ENCODE data around the gene SAP25.
"Not testable (repeated sequence)": the region's sequence is repeated elsewhere in the genome, so short reads cannot be mapped to it uniquely, and the experiment has no call there.

Gene SAP25

DNA sequence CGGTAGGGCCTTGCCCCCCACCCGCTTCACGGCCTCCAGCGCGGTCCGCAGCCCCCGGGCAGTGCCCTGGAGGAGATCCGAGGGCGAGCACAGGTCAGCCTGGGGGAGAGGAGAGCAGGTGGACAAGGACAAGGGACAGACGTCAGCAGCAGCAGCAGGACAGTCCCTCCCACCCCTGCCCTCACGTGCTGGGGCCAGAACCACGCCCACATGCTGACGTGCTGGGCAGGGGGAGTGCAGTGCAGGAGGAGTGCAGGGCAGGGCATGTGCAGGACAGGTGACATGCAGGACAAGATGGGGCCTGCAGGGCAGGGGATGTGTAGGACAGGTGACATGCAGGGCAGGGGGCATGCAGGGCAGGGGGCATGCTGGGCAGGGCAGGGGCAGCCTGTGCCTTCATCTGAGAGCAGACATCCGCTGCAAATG is 1.5 kb upstream of the SAP25 start:
- DNase-seq, result no peak

DNA sequence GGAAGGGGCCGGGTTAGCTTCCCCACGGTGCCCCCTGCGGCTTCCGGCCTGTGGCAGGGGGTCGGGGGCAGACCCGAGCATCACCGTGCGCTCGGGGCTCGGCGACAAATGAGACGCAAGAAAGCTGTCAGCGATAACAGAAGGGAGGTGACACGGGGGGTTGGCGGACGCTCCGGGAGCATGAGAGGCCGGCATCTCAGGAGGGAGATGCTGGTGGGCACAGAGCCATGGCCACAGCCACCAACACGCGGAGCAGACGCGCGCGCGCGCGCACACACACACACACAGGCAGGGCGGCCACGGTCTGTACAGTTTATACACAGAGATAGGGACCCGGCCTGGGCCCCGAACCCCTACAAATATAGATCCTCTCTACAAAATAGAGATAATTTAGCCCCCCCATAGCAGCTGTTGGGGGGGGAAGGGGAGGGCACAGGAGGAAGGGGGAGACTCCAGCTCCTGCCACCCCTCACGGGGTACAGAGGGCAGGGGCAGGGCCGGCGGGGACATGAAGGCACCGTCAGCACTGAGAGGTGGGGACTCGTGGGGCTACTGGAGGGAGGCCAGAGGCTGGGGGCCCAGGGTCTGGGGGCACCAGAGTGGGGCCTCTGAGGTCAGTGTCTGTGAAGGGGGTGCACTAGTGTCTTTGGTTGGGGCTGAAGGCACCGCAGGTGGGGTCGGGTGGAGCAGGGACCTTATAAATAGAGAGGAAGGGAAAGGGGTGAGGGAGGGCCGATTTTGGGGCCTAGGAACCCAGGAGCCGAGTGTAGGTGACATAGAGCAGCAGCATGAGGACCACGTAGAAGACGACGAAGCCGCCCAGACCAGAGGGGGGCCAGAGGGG is 884 bp upstream of the SAP25 start:
- no peak for DNase-seq

DNA sequence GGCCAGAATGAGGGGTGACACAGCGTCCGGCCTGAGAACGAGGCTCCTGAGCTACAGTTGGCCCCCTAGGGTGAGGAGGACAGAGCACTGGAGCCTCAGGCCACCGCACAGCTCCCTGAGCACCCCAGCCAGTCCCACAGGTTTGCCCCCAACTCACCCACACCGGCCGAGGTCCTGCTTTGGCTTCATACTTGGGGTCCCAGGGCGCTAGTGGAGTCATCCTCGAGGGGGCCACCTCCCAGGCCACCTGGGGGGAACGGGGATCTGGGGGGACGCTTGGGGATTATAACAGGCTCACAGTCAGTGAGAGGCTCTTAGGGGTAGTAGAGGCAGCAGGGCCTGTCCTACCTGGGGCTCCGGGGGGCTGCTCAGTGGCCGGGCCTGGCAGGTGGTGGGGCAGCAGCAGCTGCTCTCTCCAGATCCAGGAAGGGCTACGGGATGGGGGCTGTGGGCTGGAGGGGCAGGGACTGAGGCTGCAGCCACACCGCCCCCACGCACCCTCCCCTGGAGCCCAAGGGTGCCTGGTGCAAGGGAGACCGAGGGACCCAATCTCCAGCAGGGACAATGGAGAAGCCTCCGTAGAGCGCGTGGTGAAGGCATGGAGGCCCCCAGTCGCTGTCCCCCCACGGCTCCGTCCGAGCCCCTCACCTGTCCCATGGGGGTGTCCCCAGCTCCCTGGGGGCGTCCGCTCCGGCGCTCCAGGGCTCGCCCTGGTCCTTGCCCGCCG is 588 bp downstream of the SAP25 start:
- DNase-seq, result no peak

DNA sequence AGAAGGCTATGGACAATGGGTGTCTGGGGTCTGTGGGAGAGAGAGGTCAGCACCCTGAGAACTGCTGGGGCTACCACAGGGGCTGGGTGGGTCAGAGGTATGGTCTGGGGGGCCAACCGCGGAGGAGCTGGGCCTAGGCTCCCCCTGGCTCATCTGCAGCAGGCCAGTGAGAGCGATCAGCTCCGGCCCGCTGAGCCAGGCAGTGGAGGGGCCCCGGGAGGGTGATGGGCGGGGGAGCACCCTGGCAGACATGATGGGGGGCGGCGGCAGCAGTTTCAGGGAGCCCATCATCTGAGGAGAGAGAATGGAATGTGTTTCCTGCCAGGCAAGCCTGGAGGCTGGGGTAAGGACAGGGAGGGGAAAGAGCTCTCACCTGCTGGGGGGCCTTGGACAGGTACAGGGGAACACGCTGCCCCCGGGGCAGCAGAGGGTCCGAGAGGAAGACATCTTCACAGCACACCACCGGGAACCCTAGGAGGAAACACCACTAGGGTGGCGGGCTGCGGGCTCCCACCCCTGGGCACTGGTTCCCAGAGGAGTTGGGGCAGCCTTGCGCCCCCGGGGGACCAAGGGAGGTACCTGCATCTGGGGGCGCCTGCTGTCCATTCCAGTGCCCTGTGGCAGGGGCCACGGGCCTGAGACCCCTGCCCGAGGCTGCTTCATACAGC is 1.3 kb downstream of the SAP25 start:
- DNase-seq, result no peak

DNA sequence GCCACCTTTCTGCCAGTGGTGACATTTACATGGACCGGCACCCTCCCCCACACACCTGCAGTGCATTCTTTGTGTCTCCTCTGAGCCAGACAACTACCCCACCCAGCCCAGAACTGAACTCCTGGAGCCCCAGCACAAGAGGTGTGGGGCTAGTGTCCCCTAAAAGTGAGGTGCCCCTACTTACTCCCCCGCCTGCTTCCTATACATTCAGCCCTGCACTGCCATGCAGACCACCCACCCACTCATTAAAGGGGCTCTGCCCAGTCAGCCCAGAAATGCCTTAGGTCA is 1.9 kb downstream of the SAP25 start:
- DNase-seq, result no peak

DNA sequence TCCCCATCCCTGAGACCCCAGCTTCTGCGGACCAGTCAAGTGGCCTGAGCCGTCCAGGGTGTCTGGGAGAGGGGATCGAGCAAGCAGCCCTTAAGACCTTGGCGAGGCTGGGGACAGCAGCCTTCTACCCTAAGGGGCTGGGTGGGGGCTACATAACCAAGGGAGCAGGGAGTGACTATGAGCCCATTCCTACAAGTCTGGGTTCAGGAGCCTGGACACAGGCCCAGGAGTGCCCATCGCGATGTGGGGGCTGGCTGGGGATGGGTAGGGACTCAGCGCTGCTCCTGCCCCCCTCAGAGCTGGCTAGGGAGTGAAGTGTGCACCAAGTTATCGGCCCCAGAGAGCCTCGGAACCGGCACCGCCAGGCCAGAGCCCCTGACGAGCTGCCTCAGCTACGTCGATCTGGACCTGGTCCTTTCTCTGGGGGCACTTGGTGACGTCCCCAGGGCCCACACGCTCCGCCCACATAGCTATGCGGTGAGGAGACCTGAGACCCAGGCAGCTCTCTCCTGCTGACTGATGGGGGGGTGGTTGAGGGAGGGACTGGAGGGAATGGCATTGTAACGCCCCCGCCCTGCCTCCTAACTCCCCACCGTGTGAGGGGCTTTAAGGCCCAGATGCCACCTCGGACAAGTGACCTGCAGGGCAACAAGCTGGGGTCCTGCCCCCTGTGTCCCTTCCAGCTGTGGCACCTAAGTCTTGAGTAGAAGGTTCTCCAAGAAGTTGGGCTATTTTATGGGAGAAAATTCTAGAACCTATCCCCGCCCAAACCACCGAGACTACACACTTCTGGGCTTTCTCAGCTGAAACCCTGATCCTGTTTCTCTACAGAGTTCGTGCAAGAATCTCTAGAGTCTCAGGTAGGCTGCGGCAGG is 2.5 kb downstream of the SAP25 start:
- no peak for DNase-seq

DNA sequence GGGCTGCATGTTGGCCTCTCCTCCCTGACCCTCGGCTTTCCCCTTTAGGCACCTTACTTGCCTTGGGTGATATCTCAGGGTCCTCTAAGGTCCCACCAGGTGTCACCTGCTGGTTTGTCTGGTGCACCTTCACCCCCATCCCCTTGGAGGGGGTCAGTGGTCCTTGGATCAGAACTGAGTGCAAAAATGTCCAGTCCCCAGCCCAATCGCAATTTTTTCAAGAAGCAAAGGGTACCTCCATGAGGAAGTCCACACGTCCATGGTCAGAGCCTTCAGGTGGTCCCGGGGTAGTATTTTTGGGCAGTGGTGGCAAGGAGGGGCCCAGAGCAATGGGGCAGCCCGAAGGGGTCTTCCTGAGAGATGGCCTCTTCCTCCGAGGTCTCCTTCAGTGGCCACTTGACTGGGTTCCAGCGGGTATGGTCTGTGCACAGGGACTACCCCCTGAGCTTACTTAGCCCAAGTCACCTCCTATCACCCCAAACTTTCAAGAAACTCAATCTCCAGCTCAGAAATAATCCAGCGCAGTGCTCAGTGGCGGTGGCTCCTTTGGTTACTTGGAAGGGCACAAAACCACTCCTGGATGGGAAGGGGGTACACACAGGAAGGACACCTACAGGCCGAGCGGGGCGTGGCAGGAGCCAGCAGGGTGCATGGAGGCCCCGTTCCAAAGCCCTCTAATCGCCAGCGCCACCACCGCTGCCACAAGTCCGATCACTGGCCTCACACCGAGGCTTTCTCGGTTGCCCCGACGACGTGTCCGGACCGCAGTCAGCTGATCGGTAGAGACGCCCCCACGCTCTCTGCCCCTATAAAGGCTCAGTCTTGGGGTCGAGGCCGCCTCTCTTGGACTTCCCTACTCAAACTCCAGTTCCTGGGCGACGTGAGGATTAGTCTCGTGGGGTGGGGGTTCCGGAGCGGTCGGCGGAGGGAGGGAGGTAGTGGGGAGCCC is 4.5 kb downstream of the SAP25 start:
- peak; percentile 69 for DNase-seq

DNA sequence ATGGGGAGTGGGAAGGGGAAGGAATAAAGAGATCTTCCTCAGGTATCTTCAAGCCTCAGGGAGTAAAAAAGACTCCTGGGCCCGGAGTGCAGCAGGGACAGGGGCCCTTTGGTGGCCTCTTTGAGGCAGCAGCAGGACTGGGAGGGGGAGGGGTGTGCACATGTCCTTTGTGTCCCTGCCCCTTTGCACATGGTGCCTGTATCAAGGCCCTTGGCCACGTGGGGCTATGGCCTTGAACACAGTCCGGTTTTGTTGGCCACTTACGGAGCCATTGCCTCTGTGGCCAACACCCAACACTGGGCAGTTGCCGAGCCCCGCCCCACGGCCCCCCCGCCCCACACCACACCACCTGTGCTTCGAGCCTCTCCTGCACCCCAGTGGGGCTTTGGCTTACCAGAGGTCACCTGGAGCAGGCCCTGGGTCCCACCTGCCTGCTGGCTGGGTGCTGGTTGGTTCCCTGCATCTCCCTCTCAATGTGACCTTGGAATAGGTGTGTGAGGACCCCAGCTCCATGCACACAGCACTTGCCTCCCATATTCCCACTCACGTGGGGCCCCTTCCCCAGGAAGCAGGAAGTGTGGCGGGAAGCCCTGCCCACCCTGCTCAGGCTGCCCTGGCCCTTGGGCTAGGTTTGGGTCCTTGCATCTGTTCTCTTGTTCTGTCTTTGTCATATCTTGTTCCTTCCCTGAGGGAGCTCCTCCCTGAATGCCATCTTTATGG is 5.4 kb downstream of the SAP25 start:
- no peak for DNase-seq

DNA sequence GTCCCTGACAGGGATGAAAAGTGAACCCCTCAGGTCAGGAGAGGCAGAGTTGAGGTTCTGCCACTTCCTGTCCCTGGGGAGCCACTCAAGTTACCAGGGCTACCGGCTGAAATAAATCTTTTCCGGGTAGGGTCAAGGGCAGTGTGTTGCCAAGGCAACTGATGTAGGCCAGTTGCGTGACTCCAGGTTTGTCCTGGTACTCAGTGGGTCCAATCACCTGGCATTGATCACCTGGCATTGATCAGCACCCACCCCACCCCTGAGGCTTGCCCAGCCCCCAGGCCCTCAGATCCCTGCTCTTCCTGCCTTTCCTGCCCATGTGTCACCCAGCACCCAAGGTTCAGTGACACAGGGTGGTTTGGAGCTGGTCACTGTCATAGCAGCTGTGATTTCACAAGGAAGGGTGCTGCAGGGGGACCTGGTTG is 5.9 kb downstream of the SAP25 start:
- DNase-seq, result no peak

DNA sequence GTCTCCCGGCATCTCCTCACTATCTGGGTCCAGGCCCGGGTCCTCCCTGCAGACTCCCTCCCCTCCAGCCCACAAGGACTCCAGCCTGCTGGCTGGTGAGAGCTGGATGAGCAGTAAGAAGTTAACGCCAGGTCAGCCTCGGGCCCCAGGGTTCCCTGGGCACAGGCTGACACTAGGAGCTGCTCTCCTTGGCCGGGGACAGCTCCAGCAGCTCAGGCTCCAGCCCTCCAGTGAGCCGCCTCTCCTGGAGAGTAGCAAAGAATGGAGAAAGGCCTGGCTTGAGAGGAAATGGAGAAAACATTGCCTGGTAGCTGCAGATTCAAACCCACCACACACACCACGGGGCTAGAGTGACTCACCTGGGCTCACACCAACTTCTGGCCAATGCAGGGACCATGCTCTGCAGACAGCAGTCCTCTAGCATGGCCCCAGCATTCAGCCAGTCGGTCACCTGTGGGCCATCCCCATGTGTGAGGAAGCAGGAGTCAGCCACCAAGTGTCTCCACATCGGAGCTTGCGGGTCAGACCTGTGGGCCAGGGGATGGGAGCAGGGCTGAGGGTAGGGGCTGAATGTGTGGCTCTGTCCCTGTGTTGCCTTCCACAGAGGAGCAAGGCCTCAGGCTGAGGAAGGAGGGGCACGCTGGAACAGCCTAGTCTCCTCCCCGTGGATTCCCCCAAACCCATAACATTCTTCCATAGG is 6.5 kb downstream of the SAP25 start:
- no peak for DNase-seq

DNA sequence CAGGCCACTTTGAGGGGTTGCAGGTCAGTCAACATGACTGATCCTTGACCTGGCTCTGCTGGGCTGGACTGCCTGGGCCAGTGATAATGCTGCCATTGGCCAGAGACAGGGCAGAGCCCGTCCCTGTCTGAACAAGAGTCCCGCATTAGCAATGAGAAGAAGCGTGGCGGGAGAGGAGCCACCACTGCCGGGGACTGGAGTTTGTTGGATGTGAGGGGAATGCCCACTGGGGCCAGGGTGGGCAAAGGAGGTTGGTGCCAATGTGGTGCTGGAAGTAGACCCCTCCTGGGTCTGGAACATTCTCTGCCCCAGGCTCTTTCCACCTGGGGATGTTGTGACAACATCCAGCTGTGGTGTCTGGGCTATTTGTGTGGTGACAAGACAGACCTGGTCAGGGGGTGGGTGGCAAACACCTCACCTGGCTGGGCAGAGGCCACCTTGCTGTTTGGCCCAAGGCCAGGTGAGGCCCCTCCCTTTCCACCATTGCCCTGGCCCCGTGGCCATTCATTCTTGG is 7.6 kb downstream of the SAP25 start:
- DNase-seq, result no peak

DNA sequence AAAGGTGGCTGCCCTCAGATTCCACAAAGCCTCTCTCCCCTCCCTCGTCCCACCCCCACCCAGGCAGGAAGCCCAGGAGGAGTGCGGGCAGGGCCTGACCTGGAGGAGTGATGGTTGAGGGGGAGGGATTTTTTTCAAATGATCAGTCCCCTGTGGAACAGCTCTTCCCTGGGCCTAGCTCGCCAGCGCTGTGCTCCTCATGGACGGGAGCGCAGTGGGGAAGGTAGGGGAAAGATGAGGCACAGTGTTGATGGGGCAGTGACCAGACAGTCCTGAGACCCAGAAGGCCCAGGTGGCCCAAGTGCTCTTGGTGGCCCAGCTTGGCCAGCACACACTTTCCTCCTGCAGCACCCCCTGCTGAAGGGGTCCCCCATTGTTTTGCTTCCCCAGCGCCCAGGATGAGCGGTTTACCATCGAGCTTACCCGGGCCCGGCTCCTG is 8.5 kb downstream of the SAP25 start:
- no peak for DNase-seq

DNA sequence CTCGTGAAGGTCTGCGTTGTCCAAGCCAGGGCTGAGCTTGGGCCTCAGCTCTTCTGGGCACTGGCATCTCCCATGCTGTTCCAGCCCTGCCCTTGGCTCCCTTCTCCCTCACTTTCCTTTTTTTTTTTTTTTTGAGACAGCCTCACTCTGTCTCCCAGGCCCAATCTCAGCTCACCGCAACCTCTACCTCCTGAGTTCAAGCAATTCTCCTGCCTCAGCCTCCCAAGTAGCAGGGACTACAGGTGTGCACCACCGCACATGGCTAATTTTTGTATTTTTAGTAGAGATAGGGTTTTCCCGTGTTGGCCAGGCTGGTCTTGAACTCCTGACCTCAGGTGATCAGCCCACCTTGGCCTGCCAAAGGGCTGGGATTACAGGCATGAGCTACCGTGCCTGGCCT is 9.3 kb downstream of the SAP25 start:
- not testable (repeated sequence) for DNase-seq

DNA sequence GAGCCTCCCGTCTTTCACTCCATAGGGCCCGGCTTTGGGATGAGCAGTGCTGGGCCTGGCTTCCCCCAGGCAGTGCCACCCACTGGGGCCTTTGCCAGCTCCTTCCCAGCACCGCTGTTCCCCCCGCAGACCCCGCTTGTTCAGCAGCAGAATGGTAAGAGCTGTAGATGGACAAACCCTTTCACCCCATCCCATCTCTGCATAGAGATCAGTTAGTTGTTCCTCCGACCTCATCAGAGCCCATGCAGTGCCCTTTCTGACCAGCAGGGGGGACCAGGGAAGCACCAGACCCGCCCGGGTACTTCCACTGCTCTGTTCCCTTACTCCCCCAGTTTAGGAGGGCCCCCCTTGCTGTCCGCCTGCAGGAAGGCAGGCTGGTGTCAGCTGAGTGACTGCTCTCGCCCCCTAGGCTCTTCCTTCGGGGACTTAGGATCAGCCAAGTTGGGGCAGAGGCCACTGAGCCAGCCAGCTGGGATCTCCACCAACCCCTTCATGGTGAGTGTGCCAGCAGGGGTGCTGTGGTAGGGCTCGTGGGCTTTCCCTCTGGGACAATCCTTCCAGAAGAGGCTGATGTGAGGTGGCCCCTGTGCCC is 9.8 kb downstream of the SAP25 start:
- DNase-seq, result peak; percentile 90

DNA sequence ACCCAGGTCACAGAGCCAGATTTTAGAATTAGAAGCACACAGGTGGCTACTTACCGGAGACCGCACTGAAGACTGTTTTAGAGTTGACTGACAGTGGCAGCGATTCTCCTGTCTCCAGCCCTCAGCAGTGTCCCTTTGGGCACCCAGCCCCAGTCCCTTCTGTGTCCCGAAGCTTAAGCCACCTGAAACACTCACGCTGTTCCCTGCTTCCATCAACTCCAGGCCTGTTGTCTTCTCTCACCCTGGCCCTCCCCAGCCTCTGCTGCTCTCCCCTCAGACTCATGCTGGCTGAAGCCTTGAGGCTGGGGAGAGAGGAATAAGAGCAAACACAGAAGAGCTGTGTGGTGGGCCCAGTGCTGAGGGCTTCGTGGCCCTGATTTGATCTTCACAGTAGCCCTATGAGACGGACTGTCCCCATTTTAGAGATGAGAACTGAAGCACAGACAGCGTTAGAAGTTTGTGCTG is 10.6 kb downstream of the SAP25 start:
- no peak for DNase-seq

DNA sequence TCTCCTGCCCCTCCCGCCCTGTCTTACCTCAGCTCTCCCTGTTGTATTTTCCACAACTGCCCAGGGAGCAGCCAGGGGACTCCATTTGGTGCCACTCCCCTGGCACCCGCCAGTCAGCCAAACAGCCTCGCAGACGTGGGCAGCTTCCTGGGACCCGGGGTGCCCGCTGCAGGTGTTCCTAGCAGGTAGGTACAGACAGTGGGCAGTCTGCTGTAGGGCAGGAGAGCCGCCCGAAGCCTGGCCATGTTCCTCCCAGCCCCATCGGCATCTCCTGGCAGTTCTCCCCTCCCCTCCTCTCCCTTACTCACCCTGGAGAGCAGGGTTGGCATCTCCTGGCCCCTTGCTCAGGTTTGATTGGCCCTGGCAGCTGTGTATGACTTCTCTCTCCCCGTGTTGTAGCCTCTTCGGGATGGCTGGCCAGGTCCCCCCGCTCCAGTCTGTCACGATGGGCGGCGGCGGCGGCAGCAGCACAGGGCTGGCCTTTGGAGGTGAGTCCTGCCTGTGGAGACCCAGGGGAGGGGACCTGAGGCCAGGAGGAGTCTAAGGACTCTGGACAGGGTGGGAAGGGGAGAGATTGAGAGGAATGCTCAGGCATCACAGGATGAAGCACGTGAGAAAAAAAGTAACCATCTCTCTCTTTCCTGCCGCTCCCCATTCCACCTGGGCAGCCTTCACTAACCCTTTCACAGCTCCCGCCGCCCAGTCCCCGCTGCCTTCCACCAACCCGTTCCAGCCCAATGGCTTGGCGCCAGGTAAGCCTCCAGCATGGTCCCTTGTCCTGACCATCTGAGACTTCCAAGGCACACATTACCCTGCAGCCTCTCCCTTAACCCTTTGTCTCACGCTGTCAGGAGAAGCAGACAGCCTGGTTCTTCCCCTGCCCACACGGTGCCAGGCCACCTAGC is 11.3 kb downstream of the SAP25 start:
- DNase-seq, result no peak

DNA sequence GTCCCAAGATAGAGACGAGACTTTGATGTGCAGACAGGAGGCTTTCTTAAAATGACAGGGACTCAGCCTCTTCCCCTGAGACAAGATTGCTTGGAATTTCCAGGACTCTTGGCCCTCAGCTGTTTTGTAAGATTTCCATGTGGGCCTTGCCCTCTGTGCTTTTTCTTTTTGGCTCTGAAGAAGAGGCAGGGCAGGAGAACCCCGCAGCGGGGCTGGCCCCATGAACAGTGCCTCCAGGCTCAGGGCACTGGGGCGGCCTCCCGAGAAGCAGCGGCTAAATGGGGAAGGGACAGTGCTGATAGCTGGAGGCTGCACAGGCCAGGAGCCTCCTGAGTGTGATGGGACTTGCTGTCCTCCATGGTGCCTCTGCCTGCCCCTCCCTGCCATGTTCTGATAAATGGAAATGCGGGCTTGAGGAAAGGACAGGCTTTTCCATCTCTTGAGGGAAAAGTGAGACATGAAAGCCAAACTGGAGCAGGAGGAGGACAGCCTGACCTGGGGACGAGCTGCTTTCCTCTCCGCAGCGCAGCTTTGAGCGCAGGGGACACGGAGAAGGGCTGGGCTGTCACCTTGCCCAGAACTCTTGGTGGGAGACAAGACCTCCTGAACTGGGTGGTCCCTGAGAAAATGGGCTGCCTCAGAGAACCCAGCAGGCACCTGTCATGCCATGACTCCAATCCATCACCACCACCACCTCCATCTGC is 12.1 kb downstream of the SAP25 start:
- no peak for DNase-seq

DNA sequence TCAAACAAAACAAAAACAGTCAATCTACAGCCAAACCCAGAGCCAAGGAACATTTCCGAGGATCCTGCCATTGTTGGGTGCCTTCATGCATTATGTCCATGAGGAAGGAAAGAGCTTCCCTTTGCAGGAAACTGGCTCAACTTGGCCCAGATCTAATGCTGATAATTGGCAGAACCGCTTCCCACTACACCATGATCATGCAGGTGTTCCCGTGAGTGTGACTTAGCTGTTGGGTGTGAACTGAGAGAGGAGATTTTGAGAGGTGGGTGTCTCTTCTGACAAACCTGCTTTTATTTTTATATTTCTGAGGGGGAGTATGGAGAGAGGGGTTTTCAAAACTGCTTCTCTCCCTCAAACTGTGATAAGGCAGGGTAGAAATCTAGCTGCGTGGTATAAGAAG is 14.6 kb downstream of the SAP25 start:
- no peak for DNase-seq
